ENCODE measurements around the gene LRPAP1. TPM values are rescaled to one million over a fixed set of nuclear protein-coding genes. Genes with fewer than 3 reads are reported as not detected.

Gene LRPAP1
- total RNA-seq, 1 donor from 2014 or later: 195 TPM

- intact Hi-C loops (cut with DNase I): no loop called here
- ATAC-seq: no peak
- H3K27me3 ChIP-seq: peaks cover 8% of the 10 kb centered on the region
These were observed 55.1 kb downstream of the LRPAP1 start for GRCh38 chr4:3476936-3477749.

GRCh38 chr4:3476341-3476747, 55.9 kb downstream of the LRPAP1 start:
- H3K27me3 ChIP-seq: peaks cover 7% of the 10 kb centered on the region
- H3K36me3 ChIP-seq: no peaks in the 10 kb centered on the region
- intact Hi-C loops (cut with DNase I): no loop called here
- H3K4me1 ChIP-seq: peaks cover 6% of the 10 kb centered on the region
- DNase-seq (no peak), ATAC-seq (no peak)
- TF ChIP-seq CTCF (IDR thresholded peaks at IDR 0.05): no peak
- no peaks in the 10 kb centered on the region for H3K9me3 ChIP-seq
- no peak overlapping the region for H3K4me3 ChIP-seq
- H3K27ac ChIP-seq: no peak overlapping the region

More at GRCh38 chr4:3476936-3477749, 55.1 kb downstream of the LRPAP1 start:
- Histone ChIP-seq H3K9me3 (no peaks in the 10 kb centered on the region), H3K36me3 (no peaks in the 10 kb centered on the region), H3K4me3 (no peak overlapping the region), H3K27ac (no peak overlapping the region), H3K4me1 (peaks cover 6% of the 10 kb centered on the region)
- no peak for TF ChIP-seq CTCF (IDR thresholded peaks at IDR 0.05)
- no peak for DNase-seq

- ATAC-seq (no peak), DNase-seq (no peak)
- intact Hi-C loops (cut with DNase I): no loop called here
- peaks cover 5% of the 10 kb centered on the region for H3K27me3 ChIP-seq
- H3K4me3 ChIP-seq: no peak overlapping the region
- peaks cover 6% of the 10 kb centered on the region for H3K4me1 ChIP-seq
- no peak overlapping the region for H3K27ac ChIP-seq
- no peaks in the 10 kb centered on the region for H3K9me3 ChIP-seq
- no peaks in the 10 kb centered on the region for H3K36me3 ChIP-seq
- TF ChIP-seq CTCF (IDR thresholded peaks at IDR 0.05): no peak
These were observed 56.4 kb downstream of the LRPAP1 start for GRCh38 chr4:3475713-3476260.

- Histone ChIP-seq H3K36me3 (no peaks in the 10 kb centered on the region), H3K4me3 (no peak overlapping the region), H3K4me1 (peaks cover under 1% of the 10 kb centered on the region), H3K27me3 (peaks cover 4% of the 10 kb centered on the region), H3K27ac (no peak overlapping the region), H3K9me3 (no peaks in the 10 kb centered on the region)
- DNase-seq (no peak), ATAC-seq (no peak)
- intact Hi-C loops (cut with DNase I): no loop called here
- TF ChIP-seq CTCF (IDR thresholded peaks at IDR 0.05): no peak
These were observed 57.0 kb downstream of the LRPAP1 start for GRCh38 chr4:3475041-3475712.

- no peak for ATAC-seq
- intact Hi-C loops (cut with DNase I): no loop called here
- Histone ChIP-seq H3K4me1 (no peaks in the 10 kb centered on the region), H3K9me3 (no peaks in the 10 kb centered on the region), H3K4me3 (no peak overlapping the region), H3K27ac (no peak overlapping the region), H3K27me3 (peaks cover 4% of the 10 kb centered on the region), H3K36me3 (no peaks in the 10 kb centered on the region)
- DNase-seq: no peak
- no peak for TF ChIP-seq CTCF (IDR thresholded peaks at IDR 0.05)
These were observed 58.0 kb downstream of the LRPAP1 start for GRCh38 chr4:3473996-3474765.
